MG63 (cell line): ENCODE measurements around the gene HSPB1. TPM values are rescaled to one million over a fixed set of nuclear protein-coding genes. Genes with fewer than 3 reads are reported as not detected.
"Not testable (repeated sequence)": the region's sequence is repeated elsewhere in the genome, so short reads cannot be mapped to it uniquely, and the experiment has no call there.

Experiments
- DNase-seq: peaks from one replicate; pipeline ENCODE4 v3.0.0-alpha.2; 2020
- H3K27me3 ChIP-seq: fragments of 250-450 bp; sonication (Bioruptor Pico); 2 replicates; pipeline ENCODE4 v1.5.1; 2020; ENCODE audit warnings: mild to moderate bottlenecking, moderate library complexity
- H3K36me3 ChIP-seq: fragments of 250-450 bp; sonication (Bioruptor Pico); 2 replicates; pipeline ENCODE4 v1.5.1; 2020; ENCODE audit warnings: mild to moderate bottlenecking, moderate library complexity
- H3K4me3 ChIP-seq: fragments of 250-450 bp; sonication (Bioruptor Pico); 2 replicates; pipeline ENCODE4 v1.5.1; 2020; ENCODE audit warnings: mild to moderate bottlenecking, moderate library complexity
- H3K9me3 ChIP-seq: fragments of 250-450 bp; sonication (Bioruptor Pico); 2 replicates; pipeline ENCODE4 v1.5.1; 2020; ENCODE audit warnings: mild to moderate bottlenecking, moderate library complexity
- total RNA-seq: library from RNA; depleted of rRNA; stranded (reverse); fragments of >200 nt; shearing (Covaris generic); gene quantifications from 2 replicates; pipeline ENCODE4 v1.2.3, GENCODE V29; 2014; ENCODE audit warnings: low replicate concordance; rRNA removed

Gene HSPB1
- 68.7 and 72.8 TPM in 2 replicates for total RNA-seq

- peaks cover 6% of the 10 kb centered on the region for H3K36me3 ChIP-seq
- peak within 1 kb of the TSS; percentile 79 for H3K4me3 ChIP-seq
- no peaks in the 10 kb centered on the region for H3K9me3 ChIP-seq
- peak; percentile 83 for DNase-seq
- no peaks in the 10 kb centered on the region for H3K27me3 ChIP-seq
Measured at GRCh38 chr7:76302347-76303201, at the start of gene HSPB1. Gene HSPB1 (plus strand): TSS chr7:76302673. CDS start chr7:76302713, 40 bp downstream.

GRCh38 chr7:76254781-76255180 is 47.7 kb upstream of the HSPB1 start:
- DNase-seq = no peak
- no peaks in the 10 kb centered on the region for H3K27me3 ChIP-seq
- H3K4me3 ChIP-seq = no peak overlapping the region
- H3K36me3 ChIP-seq = no peaks in the 10 kb centered on the region
- no peaks in the 10 kb centered on the region for H3K9me3 ChIP-seq

GRCh38 chr7:76257973-76258372 is 44.5 kb upstream of the HSPB1 start:
- DNase-seq = no peak
- Histone ChIP-seq H3K36me3 (no peaks in the 10 kb centered on the region), H3K9me3 (no peaks in the 10 kb centered on the region), H3K4me3 (no peak overlapping the region), H3K27me3 (no peaks in the 10 kb centered on the region)

GRCh38 chr7:76259124-76260093 is 43.1 kb upstream of the HSPB1 start:
- no peak for DNase-seq

GRCh38 chr7:76260171-76260703 is 42.2 kb upstream of the HSPB1 start:
- H3K9me3 ChIP-seq = no peaks in the 10 kb centered on the region
- no peak overlapping the region for H3K4me3 ChIP-seq
- no peaks in the 10 kb centered on the region for H3K27me3 ChIP-seq
- H3K36me3 ChIP-seq = no peaks in the 10 kb centered on the region
- DNase-seq = peak; percentile 32

More at GRCh38 chr7:76259124-76260093, 43.1 kb upstream of the HSPB1 start:
- H3K36me3 ChIP-seq = no peaks in the 10 kb centered on the region
- no peaks in the 10 kb centered on the region for H3K9me3 ChIP-seq
- H3K4me3 ChIP-seq = no peak overlapping the region
- H3K27me3 ChIP-seq = no peaks in the 10 kb centered on the region

GRCh38 chr7:76261329-76261728 is 41.1 kb upstream of the HSPB1 start:
- no peaks in the 10 kb centered on the region for H3K36me3 ChIP-seq
- no peak for DNase-seq
- no peaks in the 10 kb centered on the region for H3K27me3 ChIP-seq
- H3K9me3 ChIP-seq = no peaks in the 10 kb centered on the region
- no peak overlapping the region for H3K4me3 ChIP-seq

GRCh38 chr7:76261931-76262330 is 40.5 kb upstream of the HSPB1 start:
- no peak for DNase-seq
- Histone ChIP-seq H3K27me3 (no peaks in the 10 kb centered on the region), H3K36me3 (no peaks in the 10 kb centered on the region), H3K9me3 (no peaks in the 10 kb centered on the region), H3K4me3 (no peak overlapping the region)

GRCh38 chr7:76262683-76263402 is 39.6 kb upstream of the HSPB1 start:
- no peaks in the 10 kb centered on the region for H3K36me3 ChIP-seq
- H3K9me3 ChIP-seq = no peaks in the 10 kb centered on the region
- no peak overlapping the region for H3K4me3 ChIP-seq
- no peaks in the 10 kb centered on the region for H3K27me3 ChIP-seq
- peak; percentile 46 for DNase-seq

GRCh38 chr7:76265299-76265698 is 37.2 kb upstream of the HSPB1 start:
- no peaks in the 10 kb centered on the region for H3K36me3 ChIP-seq
- no peak for DNase-seq
- H3K4me3 ChIP-seq = no peak overlapping the region
- no peaks in the 10 kb centered on the region for H3K27me3 ChIP-seq
- H3K9me3 ChIP-seq = no peaks in the 10 kb centered on the region

- H3K27me3 ChIP-seq = no peaks in the 10 kb centered on the region
- no peak overlapping the region for H3K4me3 ChIP-seq
- H3K36me3 ChIP-seq = no peaks in the 10 kb centered on the region
- DNase-seq = no peak
- no peaks in the 10 kb centered on the region for H3K9me3 ChIP-seq
Measured at GRCh38 chr7:76267107-76267893, 35.2 kb upstream of the HSPB1 start.

- Histone ChIP-seq H3K4me3 (no peak overlapping the region), H3K27me3 (no peaks in the 10 kb centered on the region), H3K36me3 (no peaks in the 10 kb centered on the region), H3K9me3 (no peaks in the 10 kb centered on the region)
- no peak for DNase-seq
Measured at GRCh38 chr7:76267894-76268183, 34.6 kb upstream of the HSPB1 start.

- no peak for DNase-seq
- Histone ChIP-seq H3K27me3 (no peaks in the 10 kb centered on the region), H3K9me3 (no peaks in the 10 kb centered on the region), H3K36me3 (no peaks in the 10 kb centered on the region), H3K4me3 (no peak overlapping the region)
Measured at GRCh38 chr7:76268376-76268775, 34.1 kb upstream of the HSPB1 start.

- no peak for DNase-seq
- Histone ChIP-seq H3K27me3 (no peaks in the 10 kb centered on the region), H3K4me3 (no peak overlapping the region), H3K36me3 (no peaks in the 10 kb centered on the region), H3K9me3 (no peaks in the 10 kb centered on the region)
Measured at GRCh38 chr7:76269895-76270294, 32.6 kb upstream of the HSPB1 start.

GRCh38 chr7:76271384-76271783 is 31.1 kb upstream of the HSPB1 start:
- H3K27me3 ChIP-seq, DNase-seq, H3K4me3 ChIP-seq, H3K36me3 ChIP-seq, H3K9me3 ChIP-seq: not testable (repeated sequence)

GRCh38 chr7:76272142-76272541 is 30.3 kb upstream of the HSPB1 start:
- no peak for DNase-seq
- Histone ChIP-seq H3K27me3 (no peaks in the 10 kb centered on the region), H3K4me3 (no peak overlapping the region), H3K9me3 (no peaks in the 10 kb centered on the region), H3K36me3 (no peaks in the 10 kb centered on the region)
